HG02759 (cell line): Measurements from ENCODE around the gene APH1A.
"Not testable (repeated sequence)": the region's sequence is repeated elsewhere in the genome, so short reads cannot be mapped to it uniquely, and the experiment has no call there.

Source experiments
- ATAC-seq: cut with Tn5 transposase; IDR thresholded peaks from one replicate; pipeline ENCODE4 v1.9.1; 2021; ENCODE audit warnings: mild to moderate bottlenecking, moderate library complexity; ENCODE audit not compliant: unreplicated experiment

APH1A gene

DNA sequence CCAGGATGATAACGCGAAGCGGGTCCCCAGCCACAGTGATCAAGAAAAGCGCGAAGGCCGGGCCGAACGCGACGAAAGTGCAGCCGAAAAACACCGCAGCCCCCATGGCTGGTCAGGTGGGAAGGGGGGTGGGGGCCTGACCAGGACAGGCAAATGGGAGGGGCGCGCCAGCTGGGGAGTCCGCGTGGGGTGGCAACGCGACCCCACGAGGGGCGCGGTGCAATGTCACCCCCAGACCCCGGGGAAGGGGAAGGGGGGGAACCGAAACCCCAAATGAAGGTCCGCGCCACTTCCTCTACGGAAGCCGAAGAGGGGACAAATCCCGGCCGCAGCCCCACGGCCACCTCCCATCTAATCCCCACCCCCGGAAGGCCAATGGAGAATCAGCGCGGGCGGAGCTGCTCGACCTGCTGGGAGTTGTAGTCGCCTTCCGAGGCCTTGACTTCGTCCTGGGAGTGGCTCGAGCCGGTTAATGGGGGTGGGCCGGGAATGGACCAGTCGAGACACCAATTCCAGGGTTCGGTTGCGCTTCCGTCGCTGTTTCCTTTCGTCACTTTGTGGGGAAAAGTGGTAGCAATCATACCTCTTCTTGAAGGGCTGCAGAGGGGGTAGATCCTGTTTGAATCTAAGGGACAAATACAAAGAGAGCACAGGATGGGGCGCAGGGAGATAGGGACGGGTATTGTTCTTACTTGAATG lies at the start of gene APH1A:
Gene APH1A (minus strand): TSS at position 312 of the 699 bp plus-strand sequence. CDS start 206 bp downstream, at position 106.
- ATAC-seq, result peak; percentile 93

- ATAC-seq, result not testable (repeated sequence)
Observed at GRCh38 chr1:150314691-150315090, 45.9 kb upstream of the APH1A start.

DNA sequence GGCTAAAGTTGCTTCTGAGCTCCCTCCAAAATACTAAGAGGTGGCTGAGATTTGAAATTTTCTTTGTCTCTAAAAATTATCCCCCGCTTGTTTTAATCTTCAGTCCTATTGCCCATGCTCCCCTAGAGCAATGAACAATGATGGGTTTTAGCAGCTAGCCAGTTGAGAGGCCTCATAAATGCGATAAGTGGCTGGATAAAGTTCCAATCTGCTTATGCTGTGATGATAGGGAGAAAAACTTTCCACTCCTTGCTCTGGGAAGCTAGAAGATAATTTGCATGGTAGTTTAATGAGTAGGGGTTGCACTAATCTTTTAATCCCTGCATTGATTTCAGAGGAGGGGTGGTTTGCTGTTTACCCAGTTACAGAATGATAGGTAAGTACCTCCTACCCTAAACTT lies 42.9 kb upstream of the APH1A start:
- no peak for ATAC-seq

GRCh38 chr1:150309758-150310508 lies 41.1 kb upstream of the APH1A start:
- ATAC-seq, result no peak

- not testable (repeated sequence) for ATAC-seq
Observed at GRCh38 chr1:150308585-150308984, 39.8 kb upstream of the APH1A start.

DNA sequence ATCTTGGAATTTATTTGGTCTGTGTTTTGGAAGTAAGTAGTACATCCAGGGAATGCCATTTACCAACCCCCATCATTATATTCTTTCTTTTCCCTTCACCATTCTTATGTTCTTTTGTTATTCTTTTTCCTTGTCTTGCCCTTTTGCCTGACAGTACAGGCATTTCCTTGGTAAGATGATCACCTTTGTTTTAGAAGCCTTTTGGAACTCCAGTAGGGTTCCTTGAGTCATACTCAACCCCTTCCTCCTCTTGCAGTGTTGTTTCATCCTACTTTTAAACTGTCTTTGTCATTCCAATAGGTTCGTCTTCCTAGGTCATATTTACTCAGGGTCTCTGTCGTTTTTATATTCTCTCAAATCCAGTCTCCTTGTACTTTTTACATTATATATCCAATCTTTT lies 34.1 kb upstream of the APH1A start:
- no peak for ATAC-seq

- no peak for ATAC-seq
Observed at GRCh38 chr1:150302338-150302737, 33.5 kb upstream of the APH1A start.

DNA sequence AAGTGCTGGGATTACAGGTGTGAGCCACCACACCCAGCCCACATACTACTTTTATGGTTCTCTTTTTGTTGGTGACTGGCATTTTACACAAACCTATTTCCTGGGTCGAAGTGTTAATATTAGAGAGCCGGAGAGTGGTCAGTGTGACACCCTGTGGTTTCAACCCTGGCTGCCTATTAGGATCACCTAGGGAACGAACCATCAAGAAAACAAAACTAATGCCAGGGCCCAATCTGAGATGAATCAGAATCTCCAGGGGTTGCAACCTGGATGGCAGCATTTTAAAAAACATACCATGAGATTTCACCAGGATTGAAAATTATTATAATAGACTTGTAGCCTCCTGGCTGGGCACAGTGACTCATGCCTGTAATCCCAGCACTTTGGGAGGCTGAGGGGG lies 30.9 kb upstream of the APH1A start:
- ATAC-seq, result no peak

GRCh38 chr1:150295476-150295875 lies 26.7 kb upstream of the APH1A start:
- no peak for ATAC-seq

DNA sequence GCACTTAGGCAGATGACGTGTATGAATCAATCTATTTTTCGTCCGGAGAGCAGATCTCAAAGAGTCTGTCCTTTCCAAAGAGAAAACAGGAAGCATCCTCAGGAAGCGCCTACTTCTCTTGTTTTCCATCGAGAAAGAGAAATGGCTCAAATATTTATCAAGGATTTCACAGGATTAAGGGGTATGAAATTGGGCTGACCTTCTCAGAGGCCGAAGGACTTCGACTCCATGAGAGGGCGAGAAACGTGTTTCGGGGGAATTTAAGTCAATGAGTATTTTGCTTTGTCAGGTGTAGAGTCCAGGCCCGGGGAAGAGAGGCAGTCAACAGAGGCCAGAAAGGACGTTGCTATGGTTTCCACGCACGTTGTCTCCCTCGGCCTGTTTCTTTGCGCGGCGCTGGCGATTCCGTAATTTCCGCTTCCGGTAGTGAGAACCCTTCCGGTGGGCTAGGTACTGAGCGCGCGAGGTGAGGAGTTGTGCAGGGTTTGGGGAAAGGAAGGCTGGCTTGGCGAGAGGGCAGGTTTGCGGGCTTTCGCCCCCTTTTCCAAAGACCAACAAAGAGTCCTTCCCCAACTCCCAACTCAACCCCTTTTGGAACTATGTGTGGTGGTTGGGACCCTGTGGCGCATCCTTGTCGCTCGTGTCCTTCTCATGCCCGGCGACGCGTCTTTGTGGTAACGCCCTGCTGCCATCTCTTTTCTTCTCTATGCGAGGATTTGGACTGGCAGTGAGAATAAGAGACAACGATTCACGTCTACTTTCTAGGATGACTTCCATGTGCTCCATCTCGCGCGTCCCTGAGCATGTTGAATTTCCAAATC lies 24.8 kb upstream of the APH1A start, which contains the start of gene MRPS21:
Gene MRPS21 (plus strand): TSS at position 429 of the 821 bp plus-strand sequence. CDS start 506 bp downstream, outside the sequence.
- ATAC-seq, result peak; percentile 99

- ATAC-seq, result no peak
Observed at GRCh38 chr1:150288822-150289221, 20.0 kb upstream of the APH1A start.

- no peak for ATAC-seq
Observed at GRCh38 chr1:150288382-150288781, 19.6 kb upstream of the APH1A start.

DNA sequence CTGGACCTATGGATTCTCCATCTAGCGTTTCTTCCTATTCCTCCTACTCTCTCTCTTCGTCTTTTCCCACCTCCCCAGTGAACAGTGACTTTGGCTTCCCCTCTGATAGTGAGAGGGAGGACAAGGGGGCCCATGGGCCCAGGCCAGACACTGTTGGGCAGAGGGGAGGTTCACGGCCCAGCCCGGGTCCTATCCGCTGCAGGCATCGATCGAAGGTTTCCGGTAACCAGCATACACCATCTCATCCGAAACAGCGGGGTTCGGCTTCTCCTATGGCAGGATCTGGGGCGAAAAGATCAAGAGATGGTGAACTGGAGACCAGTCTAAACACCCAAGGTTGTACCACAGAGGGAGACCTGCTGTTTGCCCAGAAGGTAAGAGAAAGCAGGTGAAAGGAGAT lies 14.4 kb upstream of the APH1A start:
- ATAC-seq, result no peak

DNA sequence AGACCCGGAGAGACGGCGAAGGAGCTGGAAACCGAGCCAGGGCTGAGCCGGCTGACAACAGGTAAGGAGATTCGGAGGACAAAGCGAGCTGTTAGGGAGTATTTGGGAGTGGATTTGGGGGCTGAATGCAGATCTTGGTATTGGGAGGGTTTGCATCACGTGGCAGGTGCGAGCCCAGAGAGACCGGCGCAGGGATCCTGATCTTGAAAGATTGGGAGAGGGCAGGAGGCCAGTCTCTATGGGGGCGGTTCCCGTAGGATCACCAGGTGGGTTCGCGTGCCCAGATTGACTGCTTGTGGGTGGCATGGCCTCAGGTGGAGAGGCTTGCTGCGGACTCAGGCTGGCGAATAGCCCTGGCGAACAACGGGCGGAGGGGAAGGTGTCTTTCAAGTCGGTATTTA lies 13.7 kb upstream of the APH1A start:
- peak; percentile 6 for ATAC-seq

GRCh38 chr1:150281758-150282557 lies 13.1 kb upstream of the APH1A start, which contains the start of gene CIART:
TSS of gene CIART (plus strand) at chr1:150282554. CDS start at chr1:150283268, 714 bp downstream.
- ATAC-seq, result peak; percentile 79

GRCh38 chr1:150281221-150281757 lies 12.5 kb upstream of the APH1A start:
- ATAC-seq, result no peak

DNA sequence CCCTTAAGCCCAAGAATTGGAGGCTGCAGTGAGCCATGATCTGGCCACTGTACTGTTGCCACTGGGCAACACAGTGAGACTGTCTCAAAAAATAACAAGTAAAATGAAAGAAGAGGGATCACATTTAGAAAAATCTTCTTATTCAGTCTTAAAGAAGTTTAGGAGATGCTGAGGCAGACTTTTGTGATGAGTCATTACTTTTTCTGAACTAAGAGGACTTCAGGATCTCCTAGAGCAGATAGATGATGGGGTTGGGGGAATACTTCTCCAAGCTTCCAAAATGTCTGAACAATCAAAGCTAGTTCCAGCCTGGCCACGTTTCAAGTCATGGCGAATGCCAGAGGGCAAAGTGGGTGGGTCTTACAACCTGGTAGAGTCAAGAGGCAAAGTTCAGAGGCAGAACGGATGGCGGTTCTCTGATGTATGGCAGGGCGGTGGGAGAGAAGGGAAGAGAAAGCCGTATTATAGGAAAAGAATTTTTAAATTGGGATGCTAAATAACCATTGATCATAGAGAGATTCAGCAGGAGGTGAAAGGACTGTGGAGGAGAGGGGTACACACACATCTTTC lies 11.4 kb upstream of the APH1A start:
- ATAC-seq, result no peak

GRCh38 chr1:150273311-150273710 lies 4.5 kb upstream of the APH1A start:
- no peak for ATAC-seq

DNA sequence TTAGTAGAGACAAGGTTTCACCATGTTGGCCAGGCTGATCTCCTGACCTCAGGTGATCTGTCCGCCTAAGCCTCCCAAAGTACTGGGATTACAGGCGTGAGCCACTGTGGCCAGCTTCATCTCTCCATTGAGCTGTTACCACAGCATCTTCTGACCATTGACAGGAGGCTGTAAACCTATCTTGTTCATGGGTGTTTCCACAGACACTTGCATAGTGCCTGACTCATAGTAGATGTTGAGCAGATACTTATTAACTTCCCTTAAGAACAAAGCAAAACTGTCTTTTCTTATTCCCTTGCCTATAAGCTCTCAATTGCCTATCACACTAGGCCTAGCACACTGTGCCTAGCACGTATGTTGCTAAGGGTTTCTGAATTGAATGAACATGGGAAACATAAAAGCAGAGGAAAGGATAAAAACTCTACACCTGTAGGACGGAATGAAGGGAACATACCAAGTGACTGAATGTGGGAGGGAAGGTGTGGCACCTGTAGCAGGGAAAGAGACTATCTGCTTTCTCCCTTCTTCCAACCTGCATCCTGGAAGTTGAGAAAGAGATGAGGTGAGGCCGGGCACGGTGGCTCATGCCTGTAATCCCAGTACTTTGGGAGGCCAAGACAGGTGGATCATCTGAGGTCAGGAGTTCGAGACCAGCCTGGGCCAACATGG lies 2.6 kb upstream of the APH1A start:
- ATAC-seq, result no peak
